Fibroblast of the aortic adventitia (primary cell): Measurements from ENCODE around the gene HEATR5B. TPM values are rescaled to one million over a fixed set of nuclear protein-coding genes. Genes with fewer than 3 reads are reported as not detected.
"Not testable (repeated sequence)": the region's sequence is repeated elsewhere in the genome, so short reads cannot be mapped to it uniquely, and the experiment has no call there.

Source experiments
- DNase-seq: peaks from one replicate; pipeline ENCODE4 v3.0.0-alpha.2; 2010; ENCODE audit warnings: low read depth
- H3K4me3 ChIP-seq: 2 replicates; pipeline ENCODE4 v1.5.1; 2011; ENCODE audit warnings: low read depth, mild to moderate bottlenecking, control low read depth, low read length, moderate library complexity
- total RNA-seq: library from RNA; depleted of rRNA; stranded (reverse); fragments of >200 nt; gene quantifications from 2 replicates; pipeline ENCODE4 v1.2.3, GENCODE V29; 2012; ENCODE audit warnings: low replicate concordance
- TF ChIP-seq, protein P1 (sequence below): IDR thresholded peaks from 2 replicates; pipeline ENCODE4 v1.5.1; 2011; ENCODE audit warnings: mild to moderate bottlenecking, low read length, control low read depth, inconsistent platforms; ENCODE audit not compliant: insufficient read depth

Gene HEATR5B
- total RNA-seq, 1 donor: 21.1 TPM

DNA sequence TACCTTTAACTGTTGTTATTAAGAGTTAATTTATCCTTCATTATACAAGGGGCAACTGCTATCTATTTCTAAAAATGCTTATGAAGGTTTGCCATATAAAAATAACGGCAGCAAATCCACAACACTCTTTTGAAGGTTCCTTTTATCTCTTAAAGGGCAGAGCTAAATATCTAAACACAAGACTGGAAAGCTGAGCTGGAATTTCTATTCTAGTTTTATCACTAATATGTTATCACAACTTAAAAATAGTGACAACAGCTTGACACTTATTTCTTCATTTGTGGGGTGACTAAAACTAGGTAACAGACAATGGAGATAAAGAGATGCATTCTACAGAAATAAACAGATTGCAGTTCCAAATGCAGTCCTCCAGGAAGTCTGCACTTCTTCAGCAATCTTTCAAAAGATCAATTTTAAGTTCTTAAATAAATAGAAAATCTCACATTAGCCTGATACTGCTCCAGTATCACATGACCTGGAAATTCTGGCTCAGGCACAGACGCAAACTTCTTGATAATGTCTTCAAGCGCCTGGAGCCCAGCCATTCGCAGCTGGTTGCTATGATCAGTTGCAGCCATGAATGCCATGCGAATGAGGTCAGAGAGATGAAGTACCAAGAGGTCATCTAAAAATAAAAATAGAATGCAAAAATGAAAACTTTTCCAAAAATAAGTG, 63.8 kb downstream of the HEATR5B start:
- TF ChIP-seq, protein P1, sequence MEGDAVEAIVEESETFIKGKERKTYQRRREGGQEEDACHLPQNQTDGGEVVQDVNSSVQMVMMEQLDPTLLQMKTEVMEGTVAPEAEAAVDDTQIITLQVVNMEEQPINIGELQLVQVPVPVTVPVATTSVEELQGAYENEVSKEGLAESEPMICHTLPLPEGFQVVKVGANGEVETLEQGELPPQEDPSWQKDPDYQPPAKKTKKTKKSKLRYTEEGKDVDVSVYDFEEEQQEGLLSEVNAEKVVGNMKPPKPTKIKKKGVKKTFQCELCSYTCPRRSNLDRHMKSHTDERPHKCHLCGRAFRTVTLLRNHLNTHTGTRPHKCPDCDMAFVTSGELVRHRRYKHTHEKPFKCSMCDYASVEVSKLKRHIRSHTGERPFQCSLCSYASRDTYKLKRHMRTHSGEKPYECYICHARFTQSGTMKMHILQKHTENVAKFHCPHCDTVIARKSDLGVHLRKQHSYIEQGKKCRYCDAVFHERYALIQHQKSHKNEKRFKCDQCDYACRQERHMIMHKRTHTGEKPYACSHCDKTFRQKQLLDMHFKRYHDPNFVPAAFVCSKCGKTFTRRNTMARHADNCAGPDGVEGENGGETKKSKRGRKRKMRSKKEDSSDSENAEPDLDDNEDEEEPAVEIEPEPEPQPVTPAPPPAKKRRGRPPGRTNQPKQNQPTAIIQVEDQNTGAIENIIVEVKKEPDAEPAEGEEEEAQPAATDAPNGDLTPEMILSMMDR: no peak
- no peak overlapping the region for H3K4me3 ChIP-seq
- peak; percentile 94 for DNase-seq

DNA sequence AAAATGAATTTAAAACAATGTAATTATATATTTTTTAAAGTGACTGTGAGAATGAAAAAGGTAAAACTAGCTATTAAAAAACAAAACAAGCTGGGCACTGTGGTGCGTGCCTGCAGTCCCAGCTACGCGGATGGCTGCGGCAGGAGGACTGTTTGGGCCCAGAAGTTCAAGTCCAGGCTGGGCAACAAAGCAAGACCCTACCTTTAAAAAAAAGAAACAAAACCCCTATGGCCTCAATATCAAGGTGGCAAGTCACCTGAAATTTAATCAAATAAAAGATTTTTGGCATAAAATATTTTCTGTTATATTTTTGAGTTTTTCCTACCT, 70.9 kb downstream of the HEATR5B start:
- no peak overlapping the region for H3K4me3 ChIP-seq
- TF ChIP-seq, protein P1: no peak
- DNase-seq: no peak

DNA sequence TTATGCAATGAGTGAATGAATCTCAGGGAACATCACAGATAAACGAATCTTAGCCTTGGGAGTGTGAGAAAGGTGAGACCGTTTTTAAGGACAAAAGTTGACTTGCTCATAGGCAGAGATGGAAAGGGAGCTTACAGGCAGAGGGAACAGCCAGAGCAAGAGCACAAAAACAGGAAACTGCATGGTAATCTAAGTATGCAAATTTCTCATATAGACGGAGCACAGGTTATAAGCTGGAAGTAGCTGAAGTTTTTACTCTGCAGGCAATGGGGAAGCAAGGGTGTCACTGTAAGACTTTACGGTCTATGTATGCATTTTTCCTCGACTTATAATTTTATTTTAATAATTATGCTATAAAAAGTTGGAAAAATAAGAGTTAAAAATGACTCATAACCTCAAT, 73.0 kb downstream of the HEATR5B start:
- TF ChIP-seq, protein P1: no peak
- no peak for DNase-seq
- no peak overlapping the region for H3K4me3 ChIP-seq

DNA sequence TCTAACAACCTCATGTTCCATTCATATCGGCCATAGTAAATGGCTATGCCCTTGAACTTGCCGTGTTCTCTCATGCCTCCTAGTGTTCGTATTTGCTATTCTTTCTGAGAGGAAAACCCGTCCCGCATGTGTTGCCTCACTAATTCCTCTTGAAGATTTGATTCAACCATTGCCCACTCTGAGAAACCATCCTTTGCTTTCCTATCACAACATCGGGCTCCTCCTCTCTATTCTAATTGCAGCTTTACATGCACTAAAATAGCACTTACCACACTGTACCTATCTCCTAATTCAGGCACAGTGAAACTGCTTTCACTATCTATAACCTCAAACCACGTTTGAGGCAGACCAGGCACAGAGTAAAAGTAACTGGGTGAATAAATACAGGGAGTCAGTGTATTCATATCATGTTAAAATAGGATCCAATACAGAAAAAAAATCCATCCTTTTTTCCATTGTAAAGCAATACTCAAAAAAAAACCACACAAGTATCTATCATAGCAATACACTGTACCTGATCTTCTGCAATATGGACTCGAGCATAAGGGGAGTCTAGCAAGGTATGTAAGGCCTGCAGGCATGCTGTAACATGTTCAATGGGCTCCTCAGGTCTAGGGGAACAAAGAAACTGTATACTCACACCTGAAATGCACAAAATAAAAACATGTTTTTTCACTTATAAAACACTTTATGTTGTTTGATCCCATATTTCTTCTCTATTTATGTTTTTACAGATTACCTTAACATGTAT, 78.9 kb downstream of the HEATR5B start:
- no peak overlapping the region for H3K4me3 ChIP-seq
- TF ChIP-seq, protein P1: peak; percentile 64
- DNase-seq: peak; percentile 49

DNA sequence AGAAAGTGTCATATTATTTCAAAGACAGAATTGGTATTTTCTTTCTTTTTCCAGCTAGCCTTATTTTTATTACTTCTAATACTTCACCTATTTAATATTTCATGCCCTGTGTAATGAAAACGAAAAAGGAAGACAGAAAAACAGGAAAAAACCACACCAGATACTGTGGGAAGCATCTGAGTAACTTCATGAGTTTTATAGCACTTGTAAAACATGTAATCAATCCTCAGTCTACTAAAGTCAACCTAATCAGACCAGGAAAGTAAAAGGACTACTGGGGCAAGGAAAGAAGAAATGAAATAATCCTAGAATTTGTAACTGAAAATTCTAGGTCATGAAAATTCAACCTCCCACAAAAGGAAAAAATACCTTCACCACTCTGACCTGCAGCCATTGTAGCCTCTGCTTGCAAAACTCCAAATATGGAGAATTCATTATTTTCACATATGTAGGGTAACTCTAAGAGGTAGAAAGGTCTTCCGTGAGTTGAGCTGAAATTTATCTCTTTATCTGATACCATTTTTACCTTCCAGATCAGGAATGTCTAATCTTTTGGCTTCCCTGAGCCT, 83.1 kb downstream of the HEATR5B start:
- TF ChIP-seq, protein P1: no peak
- DNase-seq: no peak
- H3K4me3 ChIP-seq: no peak overlapping the region

DNA sequence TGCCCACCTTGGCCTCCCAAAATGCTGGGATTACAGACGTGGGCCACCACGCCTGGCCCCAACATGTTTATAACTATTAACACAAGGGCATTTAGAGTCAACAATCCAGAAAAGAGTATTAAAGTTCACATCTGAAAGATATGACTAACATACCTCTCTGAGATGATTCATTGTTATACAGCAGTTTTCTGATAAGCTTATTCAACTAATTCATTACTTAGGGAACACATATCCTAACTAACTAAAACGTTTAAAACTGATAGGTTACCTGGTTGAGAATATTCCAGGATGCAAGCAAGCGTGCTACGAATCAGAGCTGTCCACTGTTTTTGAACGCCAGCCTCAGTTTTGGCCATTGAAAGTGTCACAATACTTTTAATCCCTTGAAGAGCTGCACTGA, 83.9 kb downstream of the HEATR5B start:
- H3K4me3 ChIP-seq: no peak overlapping the region
- TF ChIP-seq, protein P1: no peak
- peak; percentile 11 for DNase-seq

DNA sequence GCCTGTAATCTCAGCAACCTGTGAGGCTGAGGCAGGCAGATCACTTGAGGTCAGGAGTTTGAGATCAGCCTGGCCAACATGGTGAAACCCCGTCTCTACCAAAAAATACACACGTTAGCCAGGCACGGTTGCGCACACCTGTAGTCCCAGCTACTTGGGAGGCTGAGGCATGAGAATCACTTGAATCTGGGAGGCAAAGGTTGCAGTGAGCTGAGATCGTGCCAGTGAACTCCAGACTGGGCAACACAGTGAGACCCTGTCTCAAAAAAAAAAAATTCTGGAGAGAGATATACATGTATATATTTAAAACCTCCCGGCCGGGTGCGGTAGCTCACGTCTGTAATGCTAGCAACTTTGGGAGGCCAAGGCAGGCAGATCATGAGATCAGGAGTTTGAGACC, 84.8 kb downstream of the HEATR5B start:
- not testable (repeated sequence) for H3K4me3 ChIP-seq, DNase-seq
